ENCODE results near the gene FBRSL1.

- TF ChIP-seq CTCF (IDR thresholded peaks at IDR 0.05) (no peak), EP300 (IDR thresholded peaks at IDR 0.05; ENCODE audit: borderline replicate concordance in 1 of 2, low read depth in 1 of 2, low read length in 1 of 2) (no peak), POLR2AphosphoS5 (IDR thresholded peaks at IDR 0.05; ENCODE audit: low read depth, low read length) (no peak), JUND (IDR thresholded peaks at IDR 0.05) (no peak), EZH2phosphoT487 (IDR thresholded peaks at IDR 0.05; ENCODE audit: borderline replicate concordance, low read depth) (no peak), REST (IDR thresholded peaks at IDR 0.05; ENCODE audit: low read depth, low read length) (no peak), GABPA (IDR thresholded peaks at IDR 0.05; ENCODE audit: low read depth) (no peak), MXI1 (IDR thresholded peaks at IDR 0.05; ENCODE audit: low read depth, low read length) (no peak)
Observed at GRCh38 chr12:132544498-132544897, 54.5 kb downstream of the FBRSL1 start.

All from SK-N-SH (cell line).